ENCODE results near the gene SLC11A1. TPM values are rescaled to one million over a fixed set of nuclear protein-coding genes. Genes with fewer than 3 reads are reported as not detected.

The SLC11A1 gene
- total RNA-seq, 4 donors from 2014 or later: 19.0 to 213 (median 52.9) TPM

- Histone ChIP-seq H3K4me3 (peak overlapping the region; percentile 72 to 98 (median 94)), H3K4me1 (peaks cover 0 to 66% (median 46%) of the 10 kb centered on the region in 4 donors), H3K27me3 (no peaks in the 10 kb centered on the region), H3K27ac (peak overlapping the region; percentile 96 to 100 (median 98)), H3K36me3 (peaks cover 0 to 41% (median 4%) of the 10 kb centered on the region in 3 donors), H3K9me3 (no peaks in the 10 kb centered on the region)
- WGBS, 2 donors: 13 to 18% methylated on average over 7 to 10 of the region's 24 CpGs
- no peak for TF ChIP-seq EP300 (IDR thresholded peaks at IDR 0.05)
- TF ChIP-seq POLR2A (IDR thresholded peaks at IDR 0.05): no peak
- no peak for TF ChIP-seq CTCF (IDR thresholded peaks at IDR 0.05)
- no peak for DNase-seq (ENCODE audit: low spot score in 2 of 2)
These were observed 19.1 kb downstream of the SLC11A1 start for GRCh38 chr2:218400930-218401881.

- Histone ChIP-seq H3K27me3 (no peaks in the 10 kb centered on the region), H3K4me1 (peaks cover 0 to 69% (median 46%) of the 10 kb centered on the region in 4 donors), H3K4me3 (peak overlapping the region in 3 of 4 donors; percentile 91 to 98 (median 98)), H3K27ac (peak overlapping the region; percentile 96 to 100 (median 98)), H3K9me3 (no peaks in the 10 kb centered on the region), H3K36me3 (peaks cover 0 to 41% (median 4%) of the 10 kb centered on the region in 3 donors)
- 52 to 64% methylated on average over 8 to 9 of the region's 9 CpGs for WGBS, 2 donors
- DNase-seq (ENCODE audit: low spot score in 2 of 2): no peak
- no peak for TF ChIP-seq EP300 (IDR thresholded peaks at IDR 0.05)
These were observed 19.8 kb downstream of the SLC11A1 start for GRCh38 chr2:218401890-218402289.

GRCh38 chr2:218402491-218402901 is 20.4 kb downstream of the SLC11A1 start:
- Histone ChIP-seq H3K27me3 (no peaks in the 10 kb centered on the region), H3K4me1 (peaks cover 0 to 71% (median 46%) of the 10 kb centered on the region in 4 donors), H3K9me3 (no peaks in the 10 kb centered on the region), H3K4me3 (peak overlapping the region in 1 of 4 donors; percentile 91), H3K36me3 (peaks cover 0 to 41% (median 4%) of the 10 kb centered on the region in 3 donors), H3K27ac (peak overlapping the region in 3 of 4 donors; percentile 96 to 100 (median 99))
- TF ChIP-seq CTCF (IDR thresholded peaks at IDR 0.05) (no peak), EP300 (IDR thresholded peaks at IDR 0.05) (no peak), POLR2A (IDR thresholded peaks at IDR 0.05) (no peak)
- WGBS, 2 donors: 58 to 60% methylated on average over 2 to 8 of the region's 8 CpGs
- no peak for DNase-seq (ENCODE audit: low spot score in 2 of 2)

GRCh38 chr2:218402911-218403411 is 20.9 kb downstream of the SLC11A1 start:
- Histone ChIP-seq H3K27ac (peak overlapping the region in 3 of 4 donors; percentile 96 to 100 (median 99)), H3K4me1 (peaks cover 0 to 71% (median 46%) of the 10 kb centered on the region in 4 donors), H3K36me3 (peaks cover 0 to 41% (median 4%) of the 10 kb centered on the region in 3 donors), H3K4me3 (peak overlapping the region in 1 of 4 donors; percentile 91), H3K27me3 (no peaks in the 10 kb centered on the region), H3K9me3 (no peaks in the 10 kb centered on the region)
- WGBS, 2 donors: 72 to 87% methylated on average over 20 to 21 of the region's 26 CpGs
- no peak for DNase-seq (ENCODE audit: low spot score in 2 of 2)
- no peak for TF ChIP-seq CTCF (IDR thresholded peaks at IDR 0.05)
- TF ChIP-seq POLR2A (IDR thresholded peaks at IDR 0.05): no peak
- no peak for TF ChIP-seq EP300 (IDR thresholded peaks at IDR 0.05)

GRCh38 chr2:218403810-218404209 is 21.7 kb downstream of the SLC11A1 start:
- 72 to 77% methylated on average over 7 of the region's 7 CpGs for WGBS, 2 donors

More at GRCh38 chr2:218403810-218404209, 21.7 kb downstream of the SLC11A1 start:
- Histone ChIP-seq H3K4me1 (peaks cover 0 to 71% (median 44%) of the 10 kb centered on the region in 4 donors), H3K36me3 (peaks cover 0 to 41% (median 4%) of the 10 kb centered on the region in 3 donors), H3K9me3 (no peaks in the 10 kb centered on the region), H3K4me3 (no peak overlapping the region), H3K27ac (peak overlapping the region in 3 of 4 donors; percentile 87 to 97 (median 95)), H3K27me3 (no peaks in the 10 kb centered on the region)
- TF ChIP-seq POLR2A (IDR thresholded peaks at IDR 0.05): no peak
- no peak for TF ChIP-seq CTCF (IDR thresholded peaks at IDR 0.05)
- no peak for TF ChIP-seq EP300 (IDR thresholded peaks at IDR 0.05)
- no peak for DNase-seq (ENCODE audit: low spot score in 2 of 2)

Measured in tibial nerve (tissue), 4 donors.